GM10847 (cell line): ENCODE results near the gene TTBK1.

Source experiments
- POLR2A ChIP-seq: IDR thresholded peaks from 2 replicates; pipeline ENCODE4 v1.6.1; 2011; ENCODE audit not compliant: insufficient read length; ENCODE audit errors: extremely low read depth

Gene TTBK1

GRCh38 chr6:43307451-43308100 is 64.3 kb downstream of the TTBK1 start:
- TF ChIP-seq POLR2A, result no peak

GRCh38 chr6:43308101-43308989 is 65.1 kb downstream of the TTBK1 start, which contains the start of gene CRIP3:
CRIP3 (minus strand) TSS chr6:43308826; CDS start chr6:43308792, 34 bp downstream.
- no peak for TF ChIP-seq POLR2A

GRCh38 chr6:43308990-43309477 is 65.8 kb downstream of the TTBK1 start:
- no peak for TF ChIP-seq POLR2A

GRCh38 chr6:43310134-43310533 is 66.9 kb downstream of the TTBK1 start:
- no peak for TF ChIP-seq POLR2A

- no peak for TF ChIP-seq POLR2A
Measured at GRCh38 chr6:43310624-43311023, 67.3 kb downstream of the TTBK1 start.

DNA sequence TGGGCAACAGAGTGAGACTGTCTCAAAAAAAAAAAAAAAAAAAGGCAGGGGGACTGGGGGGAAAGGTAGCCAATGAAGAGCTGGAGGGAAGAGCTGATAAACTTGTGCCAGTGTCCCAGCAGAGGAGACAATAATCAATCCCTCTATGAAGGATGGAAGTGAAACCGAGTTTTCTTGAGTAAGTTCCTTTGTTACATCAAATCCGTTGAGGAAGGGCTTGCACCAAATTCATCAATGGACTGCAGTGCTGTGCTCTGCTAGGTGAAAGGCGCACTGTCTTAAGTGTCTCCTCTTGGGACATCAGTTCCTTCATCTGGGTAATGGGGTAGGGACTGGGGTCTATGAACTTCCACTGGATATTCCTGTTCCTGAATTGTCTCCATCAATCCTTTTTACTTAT is 68.4 kb downstream of the TTBK1 start:
- no peak for TF ChIP-seq POLR2A

DNA sequence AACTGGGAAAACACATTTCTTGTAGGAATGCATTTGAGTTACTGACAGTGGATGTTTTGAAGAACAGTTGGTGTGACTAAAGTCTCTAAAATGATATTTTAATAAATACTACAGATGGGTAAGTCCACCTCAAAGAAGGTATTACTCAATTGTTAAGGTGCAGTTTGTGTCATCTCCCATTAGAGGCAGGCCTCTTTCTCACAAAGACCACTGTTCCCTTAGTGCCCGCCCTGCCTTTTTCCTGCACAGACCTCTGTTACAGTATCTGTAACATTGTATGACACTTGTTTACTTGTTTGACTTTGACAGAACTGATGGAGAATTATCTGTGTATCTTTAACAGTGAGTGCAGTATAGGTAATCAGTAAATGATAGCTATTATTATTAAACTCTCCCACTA is 70.5 kb downstream of the TTBK1 start:
- TF ChIP-seq POLR2A, result no peak

DNA sequence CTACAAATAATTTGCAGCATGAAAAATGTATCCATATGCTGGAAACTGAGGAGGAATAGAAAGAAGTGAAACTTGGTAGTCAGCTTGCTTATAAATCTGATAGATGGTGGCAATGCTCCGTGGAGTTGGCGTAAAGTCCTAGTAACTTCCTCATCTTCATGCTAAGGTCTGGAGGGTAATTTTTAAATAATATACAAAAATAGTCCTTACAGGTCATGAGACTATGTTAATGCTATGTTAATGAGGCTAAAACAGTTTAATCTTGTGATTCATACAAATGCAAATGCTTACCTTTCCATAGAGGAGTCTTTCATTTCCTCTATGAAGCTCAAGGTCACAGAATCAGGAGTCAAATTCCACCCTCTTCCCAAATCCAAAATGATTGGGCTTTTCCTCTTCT is 74.7 kb downstream of the TTBK1 start:
- TF ChIP-seq POLR2A, result no peak

GRCh38 chr6:43325876-43326275 is 82.6 kb downstream of the TTBK1 start:
- TF ChIP-seq POLR2A, result no peak

DNA sequence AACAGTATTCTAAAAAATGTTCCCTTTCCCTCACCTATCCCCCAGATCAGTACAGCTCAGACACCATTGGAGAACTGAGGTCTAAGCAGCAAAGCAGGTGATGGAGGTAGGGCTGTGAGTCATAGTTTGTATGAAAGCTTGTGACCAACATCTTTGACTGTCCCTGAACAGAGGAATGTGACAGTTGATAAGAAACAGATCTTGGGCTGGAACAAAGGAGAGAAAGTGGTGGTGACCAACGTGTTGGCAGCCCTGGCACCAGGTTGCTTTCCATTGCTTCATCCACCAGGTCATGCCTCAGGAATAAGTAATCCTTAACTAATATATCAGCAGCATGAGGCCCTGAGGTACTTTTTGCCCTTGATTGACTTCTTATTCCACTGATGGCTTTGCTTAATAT is 85.2 kb downstream of the TTBK1 start:
- TF ChIP-seq POLR2A, result no peak

DNA sequence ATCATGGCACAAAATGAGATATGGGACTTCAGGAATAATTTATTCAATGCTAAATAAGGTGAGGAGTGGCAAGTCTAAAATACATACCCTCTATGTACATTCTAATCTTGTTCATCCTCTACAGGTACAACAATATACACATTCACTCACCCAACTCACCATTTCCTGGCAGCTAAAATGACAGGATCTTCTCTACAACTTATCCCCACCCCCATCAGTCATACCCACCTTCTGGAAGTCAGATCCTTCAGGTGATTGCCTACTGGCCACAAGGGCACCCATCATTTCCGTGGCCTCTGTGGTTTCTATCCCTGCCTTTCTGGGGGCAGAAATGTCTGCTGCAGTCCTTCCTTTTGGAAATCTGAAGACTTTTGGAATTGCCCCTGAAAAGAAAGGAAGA is 88.2 kb downstream of the TTBK1 start:
- TF ChIP-seq POLR2A, result no peak

- TF ChIP-seq POLR2A, result no peak
Measured at GRCh38 chr6:43331891-43332290, 88.6 kb downstream of the TTBK1 start.

DNA sequence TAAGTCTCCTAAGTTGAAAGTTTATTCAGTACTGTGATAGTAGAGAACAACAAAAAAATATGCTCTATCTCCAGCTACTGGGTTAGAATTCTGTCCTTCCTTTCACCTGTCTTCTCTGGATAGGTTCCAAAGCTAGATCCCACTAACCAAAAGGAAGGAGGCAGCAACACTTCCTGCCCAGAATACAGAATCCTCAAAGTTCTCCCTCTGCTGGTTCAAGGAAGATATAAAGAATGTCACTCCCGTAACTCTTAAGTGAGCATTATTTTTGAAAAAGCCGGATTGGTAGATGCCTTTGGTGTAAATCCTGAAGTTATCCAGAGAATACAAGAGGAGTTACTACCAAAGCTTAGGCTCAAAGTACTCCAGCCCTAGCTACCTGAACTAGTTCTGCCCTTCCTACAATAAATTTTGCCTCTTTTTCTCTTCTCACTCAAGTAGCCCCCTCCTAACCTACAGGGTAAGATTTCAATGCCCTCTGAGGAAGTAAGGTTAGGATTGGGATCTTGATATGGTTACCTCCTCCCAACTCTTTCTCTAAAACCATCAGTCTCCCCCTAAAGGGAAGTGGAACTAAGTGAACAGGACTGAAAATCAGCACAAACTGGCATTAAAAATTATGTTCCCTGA is 91.3 kb downstream of the TTBK1 start:
- no peak for TF ChIP-seq POLR2A

- TF ChIP-seq POLR2A, result no peak
Measured at GRCh38 chr6:43335469-43335868, 92.2 kb downstream of the TTBK1 start.

DNA sequence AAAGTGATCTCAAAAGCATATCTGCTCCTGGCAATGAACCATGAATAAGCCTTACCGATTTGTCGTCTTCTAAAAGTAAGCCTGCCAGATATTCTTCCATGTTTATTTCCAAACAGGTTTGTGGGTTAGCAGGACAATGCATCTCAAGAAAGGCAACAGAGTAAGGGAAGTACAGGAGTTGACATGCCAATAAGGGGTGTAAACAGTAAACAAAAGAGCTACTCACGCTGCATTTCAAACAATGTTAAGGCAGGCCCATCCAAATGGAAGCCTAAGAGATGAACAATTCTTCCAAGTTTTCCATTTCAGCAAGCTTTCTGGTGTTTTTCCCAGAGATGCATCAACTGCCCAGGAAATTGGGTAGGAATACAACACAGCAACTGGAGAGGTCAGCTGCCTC is 93.1 kb downstream of the TTBK1 start:
- no peak for TF ChIP-seq POLR2A
